Large intestine (tissue), 3 donors: Measurements from ENCODE around the gene MAD1L1. TPM values are rescaled to one million over a fixed set of nuclear protein-coding genes. Genes with fewer than 3 reads are reported as not detected.

Source experiments
- DNase-seq, 2 donors: peaks; one replicate each; pipeline versions ENCODE4 v3.0.0 to v3.0.0-alpha.2; 2013
- H3K27ac ChIP-seq: one replicate; pipeline ENCODE4 v1.5.1; 2013; ENCODE audit warnings: low read length
- H3K27me3 ChIP-seq: 2 replicates; pipeline ENCODE4 v1.6.1; 2013; ENCODE audit warnings: low read length; ENCODE audit not compliant: control insufficient read depth, insufficient read depth
- H3K36me3 ChIP-seq: 2 replicates; pipeline ENCODE4 v1.6.1; 2013; ENCODE audit warnings: low read length; ENCODE audit not compliant: control insufficient read depth, insufficient read depth
- H3K4me1 ChIP-seq: one replicate; pipeline ENCODE4 v1.6.1; 2013; ENCODE audit warnings: low read length; ENCODE audit not compliant: control insufficient read depth, insufficient read depth
- H3K4me3 ChIP-seq: one replicate; pipeline ENCODE4 v1.5.1; 2013; ENCODE audit warnings: low read length
- H3K9me3 ChIP-seq: one replicate; pipeline ENCODE4 v1.6.1; 2013; ENCODE audit warnings: mild to moderate bottlenecking, low read depth, low read length, moderate library complexity; ENCODE audit not compliant: control insufficient read depth
- WGBS: methylation state at CpG from one replicate; pipeline ENCODE4 v1.1.5; 2013; ENCODE audit warnings: low lambda C conversion rate; ENCODE audit not compliant: insufficient coverage; 5-methylcytosine and 5-hydroxymethylcytosine counted together
- polyA plus RNA-seq: library from polyadenylated mRNA; unstranded; fragments of 120-200 nt; gene quantifications from one replicate; pipeline ENCODE4 v1.2.1, GENCODE V29; 2013

The MAD1L1 gene
- polyA plus RNA-seq, 1 donor: 15.1 TPM

DNA sequence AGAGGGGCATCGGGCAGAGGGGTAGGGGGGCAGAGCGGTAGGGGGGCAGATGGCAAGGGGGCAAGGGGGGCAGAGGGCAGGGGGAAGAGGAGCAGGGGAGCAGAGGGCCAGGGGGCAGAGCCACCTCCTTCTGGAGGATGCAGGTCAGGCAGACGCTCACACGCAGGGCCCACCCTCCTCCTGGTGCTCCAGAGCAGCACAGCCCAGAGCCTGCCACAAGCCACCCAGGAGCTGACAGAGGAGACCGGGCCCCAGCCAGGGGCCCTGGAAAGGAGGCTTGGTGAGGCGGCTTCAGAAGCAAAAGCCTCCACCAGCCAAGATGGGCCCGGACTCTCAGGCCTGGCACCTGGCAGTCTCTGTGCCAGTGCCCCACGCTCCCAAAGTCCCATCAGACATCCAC lies 13.1 kb downstream of the MAD1L1 start:
- no peaks in the 10 kb centered on the region for H3K4me1 ChIP-seq
- peaks cover 67% of the 10 kb centered on the region for H3K36me3 ChIP-seq
- no peaks in the 10 kb centered on the region for H3K9me3 ChIP-seq
- no peaks in the 10 kb centered on the region for H3K27me3 ChIP-seq
- WGBS: no CpG with 5 or more reads among the region's 8 CpGs
- DNase-seq: no peak
- H3K27ac ChIP-seq: no peak overlapping the region
- no peak overlapping the region for H3K4me3 ChIP-seq

- no peaks in the 10 kb centered on the region for H3K9me3 ChIP-seq
- no peak overlapping the region for H3K27ac ChIP-seq
- no peaks in the 10 kb centered on the region for H3K4me1 ChIP-seq
- H3K4me3 ChIP-seq: no peak overlapping the region
- H3K36me3 ChIP-seq: peaks cover 64% of the 10 kb centered on the region
- no peak for DNase-seq
- no peaks in the 10 kb centered on the region for H3K27me3 ChIP-seq
- WGBS: no CpG with 5 or more reads among the region's 15 CpGs
These were observed 13.6 kb downstream of the MAD1L1 start for GRCh38 chr7:2219136-2219535.

DNA sequence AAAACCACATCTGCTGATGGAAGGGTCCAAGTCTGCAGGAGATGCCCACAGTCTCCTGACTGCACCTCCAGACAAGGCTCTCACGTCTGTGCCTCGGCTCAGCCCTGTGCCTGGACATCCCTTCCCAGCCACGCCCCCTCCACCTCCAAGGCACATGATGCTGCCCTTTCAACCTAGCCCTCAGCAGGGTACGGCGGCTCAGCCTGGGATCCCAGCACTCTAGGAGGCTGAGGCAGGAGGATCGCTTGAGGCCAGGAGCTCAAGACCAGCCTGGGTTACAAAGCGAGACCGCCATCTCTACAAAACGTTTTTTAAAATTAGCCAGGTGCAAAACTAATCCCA lies 14.3 kb downstream of the MAD1L1 start:
- no peaks in the 10 kb centered on the region for H3K9me3 ChIP-seq
- H3K27me3 ChIP-seq: no peaks in the 10 kb centered on the region
- H3K36me3 ChIP-seq: peaks cover 64% of the 10 kb centered on the region
- no CpG with 5 or more reads among the region's 9 CpGs for WGBS
- H3K27ac ChIP-seq: no peak overlapping the region
- no peak for DNase-seq
- H3K4me3 ChIP-seq: no peak overlapping the region
- H3K4me1 ChIP-seq: no peaks in the 10 kb centered on the region

DNA sequence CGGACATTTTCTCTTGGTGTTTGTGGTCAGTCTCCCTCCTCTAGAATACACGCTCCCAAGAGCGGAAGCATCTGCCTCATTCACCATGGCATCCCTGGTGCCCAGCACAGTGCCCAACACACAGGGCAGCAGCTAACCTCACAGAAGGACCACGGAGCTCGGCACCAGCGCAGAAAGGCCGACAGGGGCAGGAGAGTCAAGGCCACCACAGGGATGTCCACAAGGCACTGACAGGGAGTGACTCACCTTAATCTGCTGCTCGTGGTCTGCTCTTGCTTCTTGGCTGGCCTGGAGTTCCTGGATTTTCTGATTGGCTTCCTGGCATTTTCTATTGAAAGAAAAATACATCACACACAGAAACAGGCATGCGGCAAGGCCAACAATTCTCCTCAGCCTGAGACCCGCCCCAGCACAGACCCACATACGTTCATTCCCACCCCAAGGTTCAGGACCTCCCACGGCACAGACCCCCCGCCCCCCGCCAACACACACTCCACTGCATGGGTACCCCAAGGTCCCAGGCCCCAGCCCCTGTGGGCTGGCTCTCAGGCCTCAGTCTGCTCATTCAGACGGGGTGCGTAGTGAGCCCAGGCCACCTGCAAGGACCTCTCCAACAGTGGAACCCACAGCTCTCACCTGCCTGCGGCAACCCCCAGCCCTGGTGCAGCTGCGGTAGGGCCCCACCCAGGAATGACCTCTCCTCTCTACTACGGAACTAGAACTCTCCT lies 14.9 kb downstream of the MAD1L1 start:
- Histone ChIP-seq H3K4me3 (no peak overlapping the region), H3K27me3 (no peaks in the 10 kb centered on the region), H3K9me3 (no peaks in the 10 kb centered on the region), H3K4me1 (no peaks in the 10 kb centered on the region), H3K27ac (no peak overlapping the region), H3K36me3 (peaks cover 69% of the 10 kb centered on the region)
- DNase-seq: no peak
- WGBS: no CpG with 5 or more reads among the region's 19 CpGs

DNA sequence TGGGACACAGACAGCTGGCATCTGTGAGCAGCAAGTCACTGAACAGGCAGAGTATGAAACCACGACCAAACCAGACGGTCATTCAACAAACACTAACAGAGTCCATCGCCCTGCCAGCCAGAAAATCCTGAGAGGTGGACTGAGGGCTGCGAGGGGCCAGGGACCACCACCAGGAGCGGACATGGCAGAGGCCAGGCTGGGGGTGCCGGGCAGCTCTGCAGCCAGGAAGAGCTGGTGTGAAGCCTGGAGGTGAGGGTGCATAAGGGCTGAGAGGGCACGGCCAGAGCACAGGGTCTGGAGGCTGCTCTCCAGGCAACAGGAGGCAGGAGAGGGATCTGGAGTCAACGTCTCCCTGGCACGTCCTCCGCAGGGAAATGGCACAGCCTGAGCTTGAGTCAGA lies 15.5 kb downstream of the MAD1L1 start:
- Histone ChIP-seq H3K4me1 (no peaks in the 10 kb centered on the region), H3K9me3 (no peaks in the 10 kb centered on the region), H3K27me3 (no peaks in the 10 kb centered on the region), H3K36me3 (peaks cover 70% of the 10 kb centered on the region), H3K27ac (no peak overlapping the region), H3K4me3 (no peak overlapping the region)
- DNase-seq: no peak
- no CpG with 5 or more reads among the region's 10 CpGs for WGBS

DNA sequence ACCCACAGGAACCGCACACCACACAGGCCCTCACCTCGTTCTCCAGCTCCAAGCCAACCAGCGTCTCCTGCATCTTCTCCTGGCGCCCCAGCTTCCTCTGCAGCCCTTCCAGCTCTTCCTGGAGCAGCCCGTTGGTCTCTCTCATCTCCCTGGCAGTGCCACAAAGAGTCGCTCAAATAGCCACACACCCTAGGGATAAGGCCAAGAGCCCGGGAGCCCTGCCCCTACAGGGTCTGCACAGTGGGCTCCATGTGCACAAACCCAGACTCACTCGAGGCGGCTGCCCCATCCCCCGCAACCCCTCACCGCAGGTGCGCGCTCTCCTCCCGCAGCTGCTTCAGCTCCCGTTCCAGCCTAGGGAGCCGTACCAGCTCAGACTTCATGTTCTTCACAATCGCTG lies 16.9 kb downstream of the MAD1L1 start:
- Histone ChIP-seq H3K36me3 (peaks cover 70% of the 10 kb centered on the region), H3K27me3 (no peaks in the 10 kb centered on the region), H3K27ac (no peak overlapping the region), H3K4me3 (no peak overlapping the region), H3K4me1 (no peaks in the 10 kb centered on the region), H3K9me3 (no peaks in the 10 kb centered on the region)
- DNase-seq: no peak
- no CpG with 5 or more reads among the region's 17 CpGs for WGBS

DNA sequence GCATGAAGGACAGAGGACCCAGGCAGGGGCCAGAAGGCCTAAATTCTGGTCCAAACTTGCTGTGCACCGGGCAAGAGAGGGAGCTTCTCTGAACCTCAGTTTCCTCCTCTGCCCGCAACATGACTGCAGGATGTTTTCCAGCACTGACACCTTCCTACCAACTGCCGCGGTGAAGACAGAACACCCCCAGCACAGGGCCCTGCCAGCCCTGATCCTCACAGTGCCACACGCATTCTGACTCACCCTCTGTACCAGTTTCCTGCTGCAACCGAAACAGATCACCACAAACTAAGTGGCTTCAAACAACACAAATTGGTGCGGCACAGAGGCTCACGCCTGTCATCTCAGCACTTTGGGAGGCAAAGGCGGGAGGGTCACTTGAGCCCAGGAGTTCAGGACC lies 18.1 kb downstream of the MAD1L1 start:
- Histone ChIP-seq H3K4me1 (no peaks in the 10 kb centered on the region), H3K27me3 (no peaks in the 10 kb centered on the region), H3K9me3 (no peaks in the 10 kb centered on the region), H3K36me3 (peaks cover 66% of the 10 kb centered on the region), H3K27ac (no peak overlapping the region), H3K4me3 (no peak overlapping the region)
- DNase-seq: no peak
- WGBS: no CpG with 5 or more reads among the region's 9 CpGs

- no peaks in the 10 kb centered on the region for H3K27me3 ChIP-seq
- H3K27ac ChIP-seq: no peak overlapping the region
- no peaks in the 10 kb centered on the region for H3K9me3 ChIP-seq
- WGBS: no CpG with 5 or more reads among the region's 15 CpGs
- no peaks in the 10 kb centered on the region for H3K4me1 ChIP-seq
- peaks cover 66% of the 10 kb centered on the region for H3K36me3 ChIP-seq
- DNase-seq: no peak
- H3K4me3 ChIP-seq: no peak overlapping the region
These were observed 19.1 kb downstream of the MAD1L1 start for GRCh38 chr7:2213551-2214215.

DNA sequence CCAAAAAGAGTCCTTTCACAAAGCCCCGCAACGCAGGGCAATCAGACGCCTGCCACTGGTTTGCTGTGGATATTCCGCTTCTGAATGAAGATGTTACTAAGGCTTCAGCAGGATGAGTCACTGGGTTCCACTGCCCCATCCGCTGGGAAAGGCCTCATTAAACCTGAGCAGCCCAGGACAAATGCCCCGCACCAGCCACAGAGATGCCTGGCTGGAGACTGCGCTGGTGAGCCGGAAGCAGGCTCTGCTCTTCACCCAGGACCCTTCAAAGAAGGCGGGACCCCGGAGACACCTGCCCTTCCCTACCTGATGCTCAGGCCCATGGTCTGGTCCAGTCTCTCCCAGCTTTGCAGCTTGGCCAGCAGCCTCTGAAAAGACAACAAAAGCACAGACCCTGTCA lies 19.8 kb downstream of the MAD1L1 start:
- Histone ChIP-seq H3K36me3 (peaks cover 69% of the 10 kb centered on the region), H3K4me1 (no peaks in the 10 kb centered on the region), H3K9me3 (no peaks in the 10 kb centered on the region), H3K27me3 (no peaks in the 10 kb centered on the region), H3K27ac (no peak overlapping the region), H3K4me3 (no peak overlapping the region)
- no peak for DNase-seq
- no CpG with 5 or more reads among the region's 10 CpGs for WGBS

GRCh38 chr7:2211926-2212325 lies 20.8 kb downstream of the MAD1L1 start:
- Histone ChIP-seq H3K36me3 (peaks cover 69% of the 10 kb centered on the region), H3K9me3 (no peaks in the 10 kb centered on the region), H3K27ac (no peak overlapping the region), H3K27me3 (no peaks in the 10 kb centered on the region), H3K4me1 (no peaks in the 10 kb centered on the region), H3K4me3 (no peak overlapping the region)
- no CpG with 5 or more reads among the region's 13 CpGs for WGBS
- no peak for DNase-seq
